GM12801 (cell line): ENCODE results near the gene PPP1R37.

ENCODE experiments used
- TF ChIP-seq, protein P1 (sequence below): IDR thresholded peaks from one replicate; pipeline ENCODE4 v1.5.1; 2011; ENCODE audit warnings: control low read depth; ENCODE audit not compliant: insufficient read length; ENCODE audit errors: extremely low read depth

PPP1R37 gene

DNA sequence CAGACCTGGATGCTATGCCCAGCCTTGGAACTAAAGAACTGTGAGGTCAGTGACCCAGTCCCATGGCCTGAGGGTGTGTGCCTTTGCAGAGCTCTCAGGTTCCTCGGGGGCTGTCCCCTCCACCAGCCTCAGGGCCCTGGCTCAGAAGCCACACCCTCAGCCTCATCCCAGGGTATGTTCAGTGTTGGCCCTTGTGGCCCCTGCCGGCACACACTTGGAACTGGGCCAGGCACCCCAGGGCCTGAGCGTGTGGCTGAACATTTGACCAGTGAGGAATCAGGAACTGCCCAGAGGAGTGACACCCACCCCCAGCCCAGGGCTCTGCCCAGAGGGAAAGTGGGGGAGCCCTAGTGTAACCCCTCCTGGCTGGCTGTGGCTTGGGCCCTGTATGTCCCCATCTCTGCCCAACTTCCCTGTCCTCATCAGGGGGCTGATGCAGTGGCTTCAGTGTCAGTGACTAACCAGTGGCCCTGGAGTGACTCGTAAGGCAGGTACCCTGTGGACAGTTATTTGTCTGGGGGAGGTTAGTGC lies 57.8 kb downstream of the PPP1R37 start:
- TF ChIP-seq, protein P1, sequence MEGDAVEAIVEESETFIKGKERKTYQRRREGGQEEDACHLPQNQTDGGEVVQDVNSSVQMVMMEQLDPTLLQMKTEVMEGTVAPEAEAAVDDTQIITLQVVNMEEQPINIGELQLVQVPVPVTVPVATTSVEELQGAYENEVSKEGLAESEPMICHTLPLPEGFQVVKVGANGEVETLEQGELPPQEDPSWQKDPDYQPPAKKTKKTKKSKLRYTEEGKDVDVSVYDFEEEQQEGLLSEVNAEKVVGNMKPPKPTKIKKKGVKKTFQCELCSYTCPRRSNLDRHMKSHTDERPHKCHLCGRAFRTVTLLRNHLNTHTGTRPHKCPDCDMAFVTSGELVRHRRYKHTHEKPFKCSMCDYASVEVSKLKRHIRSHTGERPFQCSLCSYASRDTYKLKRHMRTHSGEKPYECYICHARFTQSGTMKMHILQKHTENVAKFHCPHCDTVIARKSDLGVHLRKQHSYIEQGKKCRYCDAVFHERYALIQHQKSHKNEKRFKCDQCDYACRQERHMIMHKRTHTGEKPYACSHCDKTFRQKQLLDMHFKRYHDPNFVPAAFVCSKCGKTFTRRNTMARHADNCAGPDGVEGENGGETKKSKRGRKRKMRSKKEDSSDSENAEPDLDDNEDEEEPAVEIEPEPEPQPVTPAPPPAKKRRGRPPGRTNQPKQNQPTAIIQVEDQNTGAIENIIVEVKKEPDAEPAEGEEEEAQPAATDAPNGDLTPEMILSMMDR = no peak

- TF ChIP-seq, protein P1 = no peak
These were observed 58.3 kb downstream of the PPP1R37 start for GRCh38 chr19:45151320-45151719.

GRCh38 chr19:45151821-45152503 lies 59.0 kb downstream of the PPP1R37 start:
- TF ChIP-seq, protein P1 = no peak

GRCh38 chr19:45152504-45153338 lies 59.7 kb downstream of the PPP1R37 start:
- TF ChIP-seq, protein P1 = no peak

DNA sequence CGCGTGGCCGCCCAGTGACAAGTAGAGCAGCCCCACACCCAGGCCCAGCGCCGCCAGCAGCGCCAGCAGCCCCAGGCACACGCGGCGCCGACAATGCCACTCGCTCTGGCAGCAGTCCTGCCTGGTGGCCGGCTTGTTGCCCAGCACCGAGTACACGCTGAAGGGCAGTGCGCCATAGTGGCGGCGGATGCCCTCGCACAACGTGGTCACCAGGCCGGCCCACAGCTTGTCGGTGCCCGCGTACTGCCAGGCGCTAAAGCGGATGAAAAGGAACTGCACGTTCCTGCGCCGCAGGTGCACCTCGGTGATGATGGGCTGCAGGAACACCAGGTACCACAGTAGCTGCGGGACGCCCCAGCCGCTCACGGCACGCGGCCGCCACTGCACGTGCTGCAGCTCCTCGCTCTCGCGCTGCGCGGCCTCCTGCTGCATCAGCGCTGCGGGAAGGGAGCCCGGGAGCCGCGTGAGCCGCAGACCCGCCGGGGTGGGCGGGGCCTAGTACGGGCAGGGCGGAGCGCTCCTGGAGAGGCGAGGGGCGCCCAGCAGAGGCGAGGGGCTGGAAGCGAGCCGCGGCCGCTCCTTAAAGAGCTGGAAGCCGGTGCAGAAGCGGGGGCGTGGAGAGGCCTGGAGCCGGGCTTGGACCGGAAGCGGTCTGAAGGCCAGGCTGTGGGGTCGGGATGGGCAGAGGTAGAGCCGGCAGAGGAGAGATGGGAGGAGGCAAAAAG lies 60.5 kb downstream of the PPP1R37 start:
- TF ChIP-seq, protein P1 = no peak

DNA sequence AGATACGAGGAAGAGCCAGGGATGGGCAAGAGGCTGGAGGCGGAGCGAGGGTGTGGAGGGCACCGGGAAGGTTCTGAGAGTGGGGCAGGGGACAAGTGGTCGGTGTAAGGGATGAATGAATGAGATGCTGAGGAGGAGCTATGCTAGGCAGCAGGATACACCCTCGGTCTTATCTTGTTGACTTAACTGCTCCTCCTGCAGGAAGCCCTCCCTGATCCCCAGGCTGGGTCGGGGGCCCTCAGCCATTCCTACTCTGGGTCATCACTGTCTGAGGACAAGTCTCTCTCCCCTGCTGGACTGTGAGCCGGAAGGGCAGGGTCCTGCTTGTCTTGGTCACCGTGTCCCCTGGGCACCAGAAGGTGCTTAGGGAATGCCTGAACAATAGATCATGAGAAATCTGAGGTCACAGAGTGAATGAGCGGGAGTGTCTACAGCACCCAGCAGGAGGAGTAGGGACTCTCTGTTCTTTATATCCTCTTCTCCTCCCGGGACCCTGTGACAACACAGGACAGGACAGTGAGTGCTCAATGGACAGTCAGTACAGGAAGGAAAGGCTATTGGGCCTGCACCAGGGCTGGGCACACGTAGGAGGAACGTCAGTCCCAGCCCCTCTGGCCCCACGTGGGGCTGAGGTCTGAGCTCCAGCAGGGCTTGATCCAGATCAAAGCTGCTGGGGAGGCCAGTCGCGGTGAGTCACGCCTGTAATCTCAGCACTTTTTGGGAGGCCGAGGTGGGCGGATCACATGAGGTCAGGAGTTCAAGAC lies 61.3 kb downstream of the PPP1R37 start:
- TF ChIP-seq, protein P1 = no peak
